ENCODE measurements around the gene PCNX1.
A peak's percentile ranks its signal among the peaks of the same experiment; 100 is the strongest.
"Not testable (repeated sequence)": the region's sequence is repeated elsewhere in the genome, so short reads cannot be mapped to it uniquely, and the experiment has no call there.

The PCNX1 gene

GRCh38 chr14:70907176-70907995, at the start of gene PCNX1:
TSS of gene PCNX1 (plus strand) at chr14:70907459. CDS start at chr14:70907851, 392 bp downstream.
- ATAC-seq (ENCODE audit: low read depth) (peak; percentile 80), DNase-seq (ENCODE audit: low spot score in 2 of 2) (peak; percentile 90 to 96)
- Mint-ChIP-seq H3K4me1 (peaks cover 25% of the 10 kb centered on the region), H3K27ac (peak within 1 kb of the TSS; percentile 99), H3K9me3 (no peaks in the 10 kb centered on the region), H3K27me3 (no peaks in the 10 kb centered on the region), H3K36me3 (peaks cover 5% of the 10 kb centered on the region), H3K4me3 (peak within 1 kb of the TSS; percentile 92)

DNA sequence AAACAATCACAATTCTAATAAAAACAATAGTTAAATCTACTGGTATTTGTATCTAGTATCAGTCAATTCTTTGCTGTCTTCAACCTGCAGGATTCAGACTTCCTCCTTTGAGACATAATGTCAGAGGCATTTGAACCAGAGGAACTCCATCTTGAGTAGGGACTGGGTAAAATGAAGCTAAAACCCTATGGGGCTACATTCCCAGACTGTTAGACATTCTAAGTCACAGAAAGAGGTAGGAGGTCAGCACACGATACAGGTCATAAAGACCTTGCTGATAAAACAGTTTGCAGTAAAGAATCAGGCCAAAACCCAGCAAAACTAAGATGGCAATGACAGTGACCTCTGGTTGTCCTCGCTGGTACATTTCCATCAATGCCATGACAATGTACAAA, 49.8 kb upstream of the PCNX1 start:
- no peaks in the 10 kb centered on the region for H3K9me3 Mint-ChIP-seq
- H3K27ac Mint-ChIP-seq = no peak overlapping the region
- H3K27me3 Mint-ChIP-seq = peaks cover 2% of the 10 kb centered on the region
- ATAC-seq (ENCODE audit: low read depth) = no peak
- no peak for DNase-seq (ENCODE audit: low spot score in 2 of 2)
- H3K4me3 Mint-ChIP-seq = no peak overlapping the region
- no peaks in the 10 kb centered on the region for H3K4me1 Mint-ChIP-seq
- H3K36me3 Mint-ChIP-seq = no peaks in the 10 kb centered on the region

- H3K9me3 Mint-ChIP-seq = no peaks in the 10 kb centered on the region
- H3K4me3 Mint-ChIP-seq = no peak overlapping the region
- DNase-seq (ENCODE audit: low spot score in 2 of 2) (no peak), ATAC-seq (ENCODE audit: low read depth) (no peak)
- no peak overlapping the region for H3K27ac Mint-ChIP-seq
- H3K36me3 Mint-ChIP-seq = no peaks in the 10 kb centered on the region
- H3K4me1 Mint-ChIP-seq = no peaks in the 10 kb centered on the region
- H3K27me3 Mint-ChIP-seq = no peaks in the 10 kb centered on the region
These were observed 48.6 kb upstream of the PCNX1 start for GRCh38 chr14:70858641-70859040.

- not testable (repeated sequence) for ATAC-seq (ENCODE audit: low read depth); H3K27ac Mint-ChIP-seq; H3K4me3 Mint-ChIP-seq; DNase-seq (ENCODE audit: low spot score in 2 of 2); H3K27me3 Mint-ChIP-seq; H3K4me1 Mint-ChIP-seq; H3K36me3 Mint-ChIP-seq
- peaks cover 11% of the 10 kb centered on the region for H3K9me3 Mint-ChIP-seq
These were observed 40.3 kb upstream of the PCNX1 start for GRCh38 chr14:70866992-70867391.

- peaks cover 4% of the 10 kb centered on the region for H3K36me3 Mint-ChIP-seq
- H3K27ac Mint-ChIP-seq = no peak overlapping the region
- H3K9me3 Mint-ChIP-seq = peaks cover 11% of the 10 kb centered on the region
- no peak for DNase-seq (ENCODE audit: low spot score in 2 of 2)
- no peak overlapping the region for H3K4me3 Mint-ChIP-seq
- peaks cover 6% of the 10 kb centered on the region for H3K4me1 Mint-ChIP-seq
- H3K27me3 Mint-ChIP-seq = no peaks in the 10 kb centered on the region
- ATAC-seq (ENCODE audit: low read depth) = no peak
These were observed 36.3 kb upstream of the PCNX1 start for GRCh38 chr14:70871001-70871400.

DNA sequence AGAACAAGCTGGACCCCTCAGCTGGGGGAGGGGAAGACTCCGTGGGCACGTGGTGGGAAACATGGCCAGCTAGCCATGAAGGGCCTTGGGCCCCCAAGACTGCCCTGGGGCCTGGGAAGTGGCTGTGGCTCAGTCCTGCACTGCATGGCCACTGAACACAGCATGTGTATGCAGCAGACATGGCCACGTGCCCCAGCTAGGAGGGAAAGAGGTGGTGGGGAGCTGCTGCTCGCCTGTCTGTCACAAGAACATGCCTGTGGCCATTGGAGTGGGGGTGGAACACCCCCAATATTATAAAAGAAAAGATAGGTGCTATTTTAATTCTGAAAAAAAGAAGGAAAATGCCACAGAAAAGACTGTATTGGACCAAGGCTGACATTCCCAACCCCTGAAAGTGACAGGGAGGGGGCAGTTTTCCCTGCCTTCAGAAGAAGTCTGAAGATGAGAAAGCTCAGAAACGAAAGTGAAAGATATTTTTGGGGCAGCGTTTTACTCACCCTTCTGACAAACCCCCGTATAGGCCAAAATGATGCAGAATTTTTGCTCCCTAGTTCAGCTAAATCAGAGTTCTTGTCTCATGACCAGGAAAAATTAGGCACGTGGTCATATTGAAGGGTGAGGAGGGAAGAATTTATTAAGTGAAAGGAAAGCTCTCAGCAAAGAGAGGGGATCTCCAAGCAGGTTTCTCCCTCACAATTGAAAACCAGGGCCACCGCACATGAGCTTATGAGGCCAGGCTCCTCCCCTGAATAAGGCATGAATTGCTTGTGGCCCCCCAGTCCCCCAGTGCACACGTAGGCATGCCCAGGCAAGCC, 35.2 kb upstream of the PCNX1 start:
- Mint-ChIP-seq H3K4me1 (peaks cover 6% of the 10 kb centered on the region), H3K27ac (peak overlapping the region; percentile 67), H3K36me3 (peaks cover 4% of the 10 kb centered on the region), H3K4me3 (peak overlapping the region; percentile 82), H3K27me3 (no peaks in the 10 kb centered on the region), H3K9me3 (peaks cover 11% of the 10 kb centered on the region)
- DNase-seq (ENCODE audit: low spot score in 2 of 2) (no peak), ATAC-seq (ENCODE audit: low read depth) (peak; percentile 57)

DNA sequence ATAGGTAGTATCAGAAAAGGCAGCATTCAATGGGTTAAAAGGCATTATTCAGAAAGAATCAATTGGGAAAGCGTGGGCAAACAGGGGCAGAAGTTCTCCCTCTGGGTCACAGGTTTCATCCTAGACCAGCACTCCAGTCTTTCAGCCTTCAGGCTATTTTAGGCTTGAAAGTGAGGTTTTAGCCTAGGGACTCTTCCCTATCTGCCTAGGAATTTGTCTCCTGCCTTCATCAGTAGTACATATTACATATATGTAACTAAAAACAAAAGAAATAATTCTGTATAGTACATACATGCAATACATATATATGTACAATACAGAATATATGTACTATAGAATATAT, 34.6 kb upstream of the PCNX1 start:
- H3K9me3 Mint-ChIP-seq = peaks cover 11% of the 10 kb centered on the region
- H3K27ac Mint-ChIP-seq = peak overlapping the region; percentile 67
- H3K27me3 Mint-ChIP-seq = no peaks in the 10 kb centered on the region
- DNase-seq (ENCODE audit: low spot score in 2 of 2) = no peak
- peaks cover 6% of the 10 kb centered on the region for H3K4me1 Mint-ChIP-seq
- H3K36me3 Mint-ChIP-seq = peaks cover 4% of the 10 kb centered on the region
- peak overlapping the region; percentile 82 for H3K4me3 Mint-ChIP-seq
- no peak for ATAC-seq (ENCODE audit: low read depth)

DNA sequence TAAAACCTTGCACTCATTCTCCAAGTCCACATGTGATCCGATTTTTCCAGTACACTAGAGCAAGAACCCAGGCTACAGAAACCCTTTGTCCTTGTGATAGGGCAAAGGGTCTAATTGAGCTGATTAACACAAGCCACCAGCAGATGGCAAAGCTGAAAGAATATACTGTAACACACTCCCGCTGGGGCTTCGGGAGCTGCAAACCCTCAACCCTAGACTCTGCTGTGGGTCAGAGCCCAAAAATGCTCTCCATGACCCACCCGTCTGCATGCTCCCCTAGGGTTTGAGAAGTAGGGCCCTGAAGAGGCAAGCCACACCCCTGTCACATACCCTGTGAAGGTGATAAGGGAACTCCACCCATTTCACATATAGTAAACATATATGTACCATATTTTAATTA, 33.6 kb upstream of the PCNX1 start:
- peaks cover 6% of the 10 kb centered on the region for H3K4me1 Mint-ChIP-seq
- ATAC-seq (ENCODE audit: low read depth) = peak; percentile 34
- H3K27me3 Mint-ChIP-seq = no peaks in the 10 kb centered on the region
- no peak for DNase-seq (ENCODE audit: low spot score in 2 of 2)
- peaks cover 3% of the 10 kb centered on the region for H3K36me3 Mint-ChIP-seq
- H3K4me3 Mint-ChIP-seq = no peak overlapping the region
- H3K27ac Mint-ChIP-seq = peak overlapping the region; percentile 12
- H3K9me3 Mint-ChIP-seq = peaks cover 9% of the 10 kb centered on the region

- not testable (repeated sequence) for H3K4me1 Mint-ChIP-seq; H3K36me3 Mint-ChIP-seq; ATAC-seq (ENCODE audit: low read depth); H3K9me3 Mint-ChIP-seq; H3K27ac Mint-ChIP-seq; H3K27me3 Mint-ChIP-seq; DNase-seq (ENCODE audit: low spot score in 2 of 2); H3K4me3 Mint-ChIP-seq
These were observed 31.3 kb upstream of the PCNX1 start for GRCh38 chr14:70875811-70876460.

- no peak for DNase-seq (ENCODE audit: low spot score in 2 of 2)
- H3K27me3 Mint-ChIP-seq = no peaks in the 10 kb centered on the region
- H3K4me3 Mint-ChIP-seq = no peak overlapping the region
- peaks cover 22% of the 10 kb centered on the region for H3K4me1 Mint-ChIP-seq
- no peak overlapping the region for H3K27ac Mint-ChIP-seq
- no peak for ATAC-seq (ENCODE audit: low read depth)
- no peaks in the 10 kb centered on the region for H3K36me3 Mint-ChIP-seq
- H3K9me3 Mint-ChIP-seq = no peaks in the 10 kb centered on the region
These were observed 27.8 kb upstream of the PCNX1 start for GRCh38 chr14:70879448-70879847.

- ATAC-seq (ENCODE audit: low read depth); H3K4me3 Mint-ChIP-seq; H3K27me3 Mint-ChIP-seq; H3K36me3 Mint-ChIP-seq; DNase-seq (ENCODE audit: low spot score in 2 of 2); H3K27ac Mint-ChIP-seq; H3K9me3 Mint-ChIP-seq: not testable (repeated sequence)
- peaks cover 22% of the 10 kb centered on the region for H3K4me1 Mint-ChIP-seq
These were observed 26.4 kb upstream of the PCNX1 start for GRCh38 chr14:70880888-70881287.

GRCh38 chr14:70881549-70882177, 25.6 kb upstream of the PCNX1 start:
- Mint-ChIP-seq H3K9me3 (no peaks in the 10 kb centered on the region), H3K27ac (no peak overlapping the region), H3K36me3 (no peaks in the 10 kb centered on the region), H3K4me1 (peaks cover 30% of the 10 kb centered on the region), H3K27me3 (no peaks in the 10 kb centered on the region), H3K4me3 (no peak overlapping the region)
- no peak for DNase-seq (ENCODE audit: low spot score in 2 of 2)
- peak; percentile 67 for ATAC-seq (ENCODE audit: low read depth)

GRCh38 chr14:70882776-70883492, 24.3 kb upstream of the PCNX1 start:
- no peak overlapping the region for H3K4me3 Mint-ChIP-seq

More at GRCh38 chr14:70882776-70883492, 24.3 kb upstream of the PCNX1 start:
- Mint-ChIP-seq H3K36me3 (no peaks in the 10 kb centered on the region), H3K4me1 (peaks cover 40% of the 10 kb centered on the region), H3K27me3 (no peaks in the 10 kb centered on the region), H3K27ac (no peak overlapping the region), H3K9me3 (no peaks in the 10 kb centered on the region)
- ATAC-seq (ENCODE audit: low read depth) (no peak), DNase-seq (ENCODE audit: low spot score in 2 of 2) (no peak)

Data from memory B cell (primary cell).